Breast epithelium (tissue), 3 donors: ENCODE data around the gene CPEB4.

Experiments used
- POLR2AphosphoS5 ChIP-seq, 3 donors: sonication (generic); formaldehyde crosslinking; IDR thresholded peaks; one replicate each; pipeline ENCODE4 v1.6.1; 2017; ENCODE audit warnings: antibody characterized with exemption in 3 of 3
- TF ChIP-seq, protein P1 (sequence below), 3 donors: fragments of 450-650 bp; IDR thresholded peaks; one replicate each; pipeline ENCODE4 v1.5.1; 2016 to 2017; ENCODE audit warnings: antibody characterized with exemption in 3 of 3, mild to moderate bottlenecking in 3 of 3, moderate library complexity in 3 of 3

DNA sequence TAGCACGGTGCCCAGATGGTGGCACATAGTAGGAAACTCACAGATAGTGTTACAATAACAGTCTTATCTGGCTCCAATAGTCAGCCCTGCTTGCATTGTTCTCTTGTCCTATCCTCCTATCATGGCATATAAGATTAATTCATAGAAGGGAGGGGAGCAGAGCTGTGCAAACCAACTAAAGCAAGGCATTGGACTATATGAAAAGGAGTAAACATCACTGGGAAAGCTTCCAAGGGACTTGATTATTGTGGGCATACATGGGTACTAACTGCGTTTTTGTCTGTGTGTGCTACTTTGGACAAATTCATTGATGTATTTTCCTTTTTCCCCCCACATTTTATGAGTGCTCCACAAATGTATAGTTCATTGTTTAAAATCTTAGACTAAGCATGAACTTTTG is 57.0 kb downstream of the CPEB4 start:
- TF ChIP-seq, protein P1, sequence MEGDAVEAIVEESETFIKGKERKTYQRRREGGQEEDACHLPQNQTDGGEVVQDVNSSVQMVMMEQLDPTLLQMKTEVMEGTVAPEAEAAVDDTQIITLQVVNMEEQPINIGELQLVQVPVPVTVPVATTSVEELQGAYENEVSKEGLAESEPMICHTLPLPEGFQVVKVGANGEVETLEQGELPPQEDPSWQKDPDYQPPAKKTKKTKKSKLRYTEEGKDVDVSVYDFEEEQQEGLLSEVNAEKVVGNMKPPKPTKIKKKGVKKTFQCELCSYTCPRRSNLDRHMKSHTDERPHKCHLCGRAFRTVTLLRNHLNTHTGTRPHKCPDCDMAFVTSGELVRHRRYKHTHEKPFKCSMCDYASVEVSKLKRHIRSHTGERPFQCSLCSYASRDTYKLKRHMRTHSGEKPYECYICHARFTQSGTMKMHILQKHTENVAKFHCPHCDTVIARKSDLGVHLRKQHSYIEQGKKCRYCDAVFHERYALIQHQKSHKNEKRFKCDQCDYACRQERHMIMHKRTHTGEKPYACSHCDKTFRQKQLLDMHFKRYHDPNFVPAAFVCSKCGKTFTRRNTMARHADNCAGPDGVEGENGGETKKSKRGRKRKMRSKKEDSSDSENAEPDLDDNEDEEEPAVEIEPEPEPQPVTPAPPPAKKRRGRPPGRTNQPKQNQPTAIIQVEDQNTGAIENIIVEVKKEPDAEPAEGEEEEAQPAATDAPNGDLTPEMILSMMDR (IDR thresholded peaks at IDR 0.05), result no peak
- TF ChIP-seq POLR2AphosphoS5 (IDR thresholded peaks at IDR 0.05), result no peak
